ENCODE results near the gene DYSF. TPM values are rescaled to one million over a fixed set of nuclear protein-coding genes. Genes with fewer than 3 reads are reported as not detected.

Gene DYSF
- total RNA-seq, 2 experiments from 2014 or later, result not detected

DNA sequence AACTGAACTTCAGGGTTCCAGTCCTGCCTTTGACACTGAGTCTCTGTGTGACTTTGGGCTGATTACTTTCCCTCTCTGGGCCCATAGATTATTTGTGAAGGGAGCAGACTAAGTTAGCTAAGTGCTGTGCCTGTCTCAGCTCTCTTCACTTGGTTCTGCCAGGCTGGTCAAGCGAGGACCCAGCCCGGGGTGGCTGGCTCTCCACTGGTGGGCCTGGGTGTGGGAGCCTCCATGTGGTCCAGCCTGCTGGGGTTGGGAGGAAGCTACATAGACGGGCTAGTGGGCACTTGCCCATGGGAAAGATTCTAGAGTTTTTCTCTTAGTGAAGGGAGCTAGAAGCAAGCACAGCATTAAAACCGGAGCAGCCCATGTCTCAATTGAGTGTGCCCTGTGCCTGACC lies 59.0 kb downstream of the DYSF start:
- no peak overlapping the region for H3K4me3 ChIP-seq (ENCODE audit: low read depth, low read length, poor library complexity, severe bottlenecking)
- TF ChIP-seq EZH2phosphoT487 (IDR thresholded peaks at IDR 0.05; ENCODE audit: borderline replicate concordance, low read depth, low read length), result no peak
- no peak for TF ChIP-seq CTCF (conservative IDR thresholded peaks at IDR 0.05; ENCODE audit: low read length)
- ChIA-PET POLR2A (no interaction called here), CTCF (ENCODE audit: unreplicated experiment) (interaction anchor here (0.6 kb wide), 3 partner anchors 51 to 291 kb away, joined by 3 to 8 read pairs (median 5); no protein-coding TSS in a partner anchor)
- intact Hi-C loops (cut with micrococcal nuclease; ENCODE audit: unreplicated experiment), result loop anchor here (10.0 kb wide), 1 partner anchor 48 kb away; no protein-coding TSS in a partner anchor
- BruUV-seq (replicated peaks), result no TSS peak
- no peaks in the 10 kb centered on the region for H3K4me1 ChIP-seq (ENCODE audit: insufficient read depth, low read length, poor library complexity, severe bottlenecking)
- H3K9me2 ChIP-seq (ENCODE audit: insufficient read depth, low read length), result no peaks in the 10 kb centered on the region
- no peak overlapping the region for H3K27ac ChIP-seq (ENCODE audit: low read depth, low read length, poor library complexity, severe bottlenecking)
- no peaks in the 10 kb centered on the region for H3K36me3 ChIP-seq (ENCODE audit: insufficient read depth, low read length)
- no peak overlapping the region for H3K4me2 ChIP-seq (ENCODE audit: low read length)
- H3K9me3 ChIP-seq (ENCODE audit: low read length), result no peaks in the 10 kb centered on the region
- no peaks in the 10 kb centered on the region; the same call in 1 of the 2 replicates for H4K20me1 ChIP-seq (ENCODE audit: insufficient read depth, low read length)
- no peak for DNase-seq (ENCODE audit: low spot score)
- no peak overlapping the region for H2AFZ ChIP-seq (ENCODE audit: low read length)
- H3K79me2 ChIP-seq (ENCODE audit: insufficient read depth, low read depth, low read length), result no peaks in the 10 kb centered on the region

DNA sequence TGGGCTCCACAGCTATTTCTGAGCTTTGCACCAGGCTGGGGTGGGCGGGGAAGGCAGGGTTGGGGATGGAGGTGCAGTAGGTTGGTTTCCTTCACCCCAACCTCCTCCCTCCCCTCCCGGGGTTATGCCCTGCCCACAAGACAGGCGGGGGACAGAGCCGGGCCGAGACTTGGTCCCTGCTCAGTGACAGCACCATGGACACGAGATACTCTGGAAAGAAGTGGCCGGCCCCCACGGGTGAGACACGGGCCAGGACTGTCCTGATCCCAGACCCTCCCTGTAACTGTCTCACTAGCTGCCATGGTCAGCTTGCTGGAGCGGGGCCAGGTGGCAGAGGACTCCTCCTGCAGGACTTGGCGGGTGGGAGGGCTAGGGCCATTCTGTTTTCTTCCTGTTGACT lies 59.7 kb downstream of the DYSF start:
- intact Hi-C loops (cut with micrococcal nuclease; ENCODE audit: unreplicated experiment), result loop anchor here (10.0 kb wide), 1 partner anchor 48 kb away; no protein-coding TSS in a partner anchor
- Histone ChIP-seq H3K4me2 (ENCODE audit: low read length) (no peak overlapping the region), H4K20me1 (ENCODE audit: insufficient read depth, low read length) (no peaks in the 10 kb centered on the region; the same call in 1 of the 2 replicates), H3K4me3 (ENCODE audit: low read depth, low read length, poor library complexity, severe bottlenecking) (no peak overlapping the region), H3K9me2 (ENCODE audit: insufficient read depth, low read length) (no peaks in the 10 kb centered on the region), H3K9me3 (ENCODE audit: low read length) (no peaks in the 10 kb centered on the region), H3K79me2 (ENCODE audit: insufficient read depth, low read depth, low read length) (no peaks in the 10 kb centered on the region), H3K4me1 (ENCODE audit: insufficient read depth, low read length, poor library complexity, severe bottlenecking) (no peaks in the 10 kb centered on the region), H3K27ac (ENCODE audit: low read depth, low read length, poor library complexity, severe bottlenecking) (no peak overlapping the region), H3K36me3 (ENCODE audit: insufficient read depth, low read length) (no peaks in the 10 kb centered on the region), H2AFZ (ENCODE audit: low read length) (no peak overlapping the region)
- no TSS peak for BruUV-seq (replicated peaks)
- CTCF ChIA-PET (ENCODE audit: unreplicated experiment), result interaction anchor here (0.6 kb wide), 3 partner anchors 52 to 292 kb away, joined by 3 to 8 read pairs (median 5); no protein-coding TSS in a partner anchor
- POLR2A ChIA-PET, result no interaction called here
- TF ChIP-seq CTCF (conservative IDR thresholded peaks at IDR 0.05; ENCODE audit: low read length) (no peak), EZH2phosphoT487 (IDR thresholded peaks at IDR 0.05; ENCODE audit: borderline replicate concordance, low read depth, low read length) (no peak)
- no peak for DNase-seq (ENCODE audit: low spot score)

GRCh38 chr2:71513721-71514120 lies 60.4 kb downstream of the DYSF start:
- Histone ChIP-seq H3K79me2 (ENCODE audit: insufficient read depth, low read depth, low read length) (no peaks in the 10 kb centered on the region), H3K4me3 (ENCODE audit: low read depth, low read length, poor library complexity, severe bottlenecking) (no peak overlapping the region), H4K20me1 (ENCODE audit: insufficient read depth, low read length) (no peaks in the 10 kb centered on the region; the same call in 1 of the 2 replicates), H3K4me2 (ENCODE audit: low read length) (no peak overlapping the region), H3K9me2 (ENCODE audit: insufficient read depth, low read length) (no peaks in the 10 kb centered on the region), H3K9me3 (ENCODE audit: low read length) (no peaks in the 10 kb centered on the region), H3K36me3 (ENCODE audit: insufficient read depth, low read length) (no peaks in the 10 kb centered on the region), H3K4me1 (ENCODE audit: insufficient read depth, low read length, poor library complexity, severe bottlenecking) (no peaks in the 10 kb centered on the region), H3K27ac (ENCODE audit: low read depth, low read length, poor library complexity, severe bottlenecking) (no peak overlapping the region), H2AFZ (ENCODE audit: low read length) (no peak overlapping the region)
- ChIA-PET CTCF (ENCODE audit: unreplicated experiment) (no interaction called here), POLR2A (interaction anchor here (0.7 kb wide), 2 partner anchors 139 to 1830 kb away, joined by 4 to 8 read pairs; no protein-coding TSS in a partner anchor)
- TF ChIP-seq CTCF (conservative IDR thresholded peaks at IDR 0.05; ENCODE audit: low read length) (no peak), EZH2phosphoT487 (IDR thresholded peaks at IDR 0.05; ENCODE audit: borderline replicate concordance, low read depth, low read length) (no peak)
- BruUV-seq (replicated peaks), result no TSS peak
- no peak for DNase-seq (ENCODE audit: low spot score)
- intact Hi-C loops (cut with micrococcal nuclease; ENCODE audit: unreplicated experiment), result loop anchor here (10.0 kb wide), 1 partner anchor 49 kb away; no protein-coding TSS in a partner anchor
